Colon (tissue), 2 donors: ENCODE results near the gene ENPP6.
A peak's percentile ranks its signal among the peaks of the same experiment; 100 is the strongest.

Experiments used
- FAIRE-seq: peaks from 2 replicates; lab custom pipeline; 2012; peaks lifted over from hg19 to GRCh38; lab: Jason Lieb, UNC
- donor health status: control.
- donor health status: control.

Gene ENPP6

DNA sequence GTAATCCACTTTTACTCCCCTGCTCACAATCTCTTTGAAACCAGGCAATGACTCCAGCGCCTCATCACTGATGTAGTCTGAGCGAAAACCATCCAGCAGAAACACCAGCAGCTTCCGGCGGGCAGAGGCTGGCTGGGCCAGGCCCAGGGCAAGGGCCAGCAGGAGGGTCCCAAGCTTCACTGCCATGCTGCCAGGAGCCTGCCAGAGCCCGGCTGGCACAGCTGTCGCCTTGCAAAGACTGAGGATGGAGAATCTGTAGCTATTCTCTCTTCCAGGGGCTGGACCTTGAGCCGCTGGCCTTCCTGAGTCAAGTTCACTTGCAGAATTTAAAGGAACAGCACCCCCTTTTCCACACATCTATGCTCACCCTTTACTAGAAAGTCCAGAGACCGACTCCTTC, at the start of gene ENPP6:
Gene ENPP6 (minus strand): TSS at position 240 of the 400 bp plus-strand sequence. CDS start 54 bp downstream, at position 186.
- no peak for FAIRE-seq

DNA sequence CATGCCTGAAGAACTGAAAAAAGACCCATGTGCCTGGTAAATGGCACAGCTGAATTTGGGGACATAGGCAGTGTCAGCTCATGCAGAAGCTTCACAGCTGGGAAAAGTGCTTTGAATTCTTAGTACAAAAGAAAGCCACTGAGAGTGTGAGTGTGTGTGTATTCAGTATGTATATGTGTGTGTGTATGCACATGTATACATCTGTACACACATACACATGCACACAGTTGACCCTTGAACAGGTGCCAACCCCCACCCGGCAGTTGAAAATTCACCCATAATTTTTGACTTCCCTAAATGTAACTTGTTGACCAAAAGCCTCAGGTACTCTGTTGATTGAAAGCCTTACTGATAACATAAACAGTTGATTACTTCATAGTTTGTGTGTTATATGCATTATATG, 49.5 kb upstream of the ENPP6 start:
- FAIRE-seq = no peak

DNA sequence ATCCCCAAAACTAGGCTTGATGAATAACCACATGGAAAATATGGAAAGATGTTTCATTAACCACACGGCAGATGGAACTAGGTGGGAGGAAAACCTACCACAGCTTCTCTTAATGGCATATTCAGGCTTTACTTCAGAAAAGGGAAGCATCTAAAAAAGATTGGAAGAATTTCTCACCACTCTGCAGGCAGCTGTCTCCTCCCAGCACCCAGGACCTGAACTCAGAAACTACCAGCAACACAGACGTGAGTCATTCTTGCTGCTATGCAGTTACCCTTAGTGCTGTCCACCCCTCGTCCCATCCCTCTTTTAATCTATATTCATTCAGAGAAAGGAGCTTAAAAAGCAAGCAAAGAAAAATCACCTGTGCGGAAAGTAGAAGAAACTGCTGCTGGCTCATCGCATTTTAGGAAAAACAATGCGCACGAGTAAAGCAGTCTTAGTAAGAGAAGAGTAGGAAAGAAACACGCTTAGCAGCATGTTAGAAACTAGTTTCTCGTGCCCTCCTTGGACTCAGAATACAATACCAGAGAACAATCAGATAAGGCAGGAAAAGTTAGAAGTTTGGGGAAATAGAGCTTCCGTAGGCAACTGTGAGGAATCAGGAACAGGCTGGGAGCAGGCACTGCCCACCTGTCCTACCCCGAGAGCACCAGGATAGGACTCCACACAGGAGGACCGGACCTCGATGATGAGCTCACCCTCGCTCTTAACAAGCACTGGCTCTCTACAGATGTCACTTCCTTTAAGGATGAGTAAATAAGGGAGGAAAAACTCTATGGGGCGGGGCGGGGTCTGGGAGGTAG, 48.1 kb upstream of the ENPP6 start:
- FAIRE-seq = no peak

DNA sequence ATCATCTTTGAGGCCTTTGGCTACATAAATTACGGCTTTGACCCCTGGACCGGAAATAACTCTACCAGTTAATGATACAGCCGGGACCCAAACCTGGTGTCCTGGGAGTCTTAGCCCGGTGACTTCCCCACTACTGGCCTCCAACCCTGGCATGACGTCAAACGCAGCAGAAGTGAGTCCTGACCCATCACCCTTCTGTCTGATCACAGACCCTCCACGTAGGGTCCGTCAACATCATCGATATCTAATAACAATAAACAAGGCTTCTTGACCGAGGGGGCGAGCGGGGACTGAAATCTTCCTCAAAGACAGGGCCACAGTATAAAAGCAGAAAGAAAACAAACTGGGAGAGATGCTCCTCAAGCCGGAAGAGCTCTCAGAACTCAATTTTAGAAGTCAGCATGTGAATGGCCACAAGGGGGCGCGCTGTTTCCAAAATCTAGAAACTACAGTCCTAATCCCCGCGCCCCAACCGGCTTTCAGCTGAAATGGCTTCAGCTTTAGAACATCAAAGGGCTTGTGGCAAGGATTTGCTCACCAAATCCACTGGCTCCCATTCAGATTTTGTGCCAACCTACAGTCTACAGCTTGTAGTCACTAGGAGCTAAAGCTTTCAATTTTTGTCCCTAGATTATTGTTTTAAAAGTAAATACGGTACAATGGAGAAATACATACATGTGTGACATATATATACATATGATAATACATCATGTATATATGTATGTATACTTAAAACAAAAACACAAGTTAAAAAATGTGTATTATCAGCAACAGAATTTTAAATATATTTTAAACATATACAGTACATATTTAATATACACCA, 46.4 kb upstream of the ENPP6 start:
- FAIRE-seq = peak; percentile 96

DNA sequence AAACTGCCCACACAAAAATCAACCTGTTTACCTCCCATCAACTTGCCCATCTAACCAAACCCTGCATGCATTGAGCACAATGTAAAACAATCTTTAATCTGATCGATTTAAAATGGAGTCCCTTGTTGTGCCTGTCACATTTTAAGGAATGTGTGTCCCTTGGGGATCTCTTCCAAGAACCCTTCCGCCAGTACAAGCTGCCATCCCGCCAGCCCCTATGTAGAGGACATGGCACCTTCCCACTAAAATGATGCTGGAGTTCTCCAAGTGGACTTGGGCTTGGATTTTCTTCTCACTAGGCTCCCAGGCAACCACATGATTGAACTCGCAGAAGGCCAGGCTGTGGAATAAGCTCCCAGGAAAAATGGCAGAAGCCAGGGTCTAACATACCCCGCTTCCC, 45.8 kb upstream of the ENPP6 start:
- FAIRE-seq = no peak

DNA sequence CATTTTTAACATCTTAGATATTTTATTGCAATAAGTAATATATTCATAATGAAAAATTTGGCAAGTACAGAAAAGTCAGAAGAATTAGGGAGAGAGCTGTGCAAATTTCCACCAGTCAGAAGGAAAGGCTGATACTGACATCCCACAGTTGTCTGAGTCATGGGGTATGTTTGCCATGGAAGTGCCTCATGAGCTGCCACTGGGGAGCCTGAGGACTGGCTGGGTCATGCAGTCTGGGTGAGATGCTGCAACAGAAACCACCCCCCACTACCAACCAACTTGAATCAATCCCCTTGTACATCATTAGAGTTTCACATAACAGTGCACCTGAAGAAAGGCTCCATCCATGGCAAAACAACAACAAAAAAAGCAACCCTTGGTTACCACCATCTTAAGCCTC, 45.2 kb upstream of the ENPP6 start:
- FAIRE-seq = no peak

DNA sequence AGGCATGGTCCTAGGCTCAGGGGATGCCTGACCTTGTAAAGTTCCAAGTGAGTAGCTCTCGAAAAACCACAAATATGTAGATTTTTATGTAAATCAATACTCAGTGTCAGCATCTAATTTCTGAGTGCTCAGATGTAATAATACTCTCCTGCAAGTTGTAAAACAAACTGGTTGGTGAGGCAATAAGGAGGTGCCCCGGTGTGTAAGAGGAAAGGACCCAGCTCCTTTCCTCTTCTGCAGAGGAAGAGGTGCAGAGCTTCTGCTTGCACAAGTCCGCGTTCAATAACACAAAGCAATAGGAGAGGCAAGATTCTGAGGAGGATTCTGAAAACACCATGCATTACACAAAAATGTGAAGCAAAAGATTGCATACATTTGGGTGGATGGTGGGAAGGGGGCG, 43.6 kb upstream of the ENPP6 start:
- FAIRE-seq = no peak

DNA sequence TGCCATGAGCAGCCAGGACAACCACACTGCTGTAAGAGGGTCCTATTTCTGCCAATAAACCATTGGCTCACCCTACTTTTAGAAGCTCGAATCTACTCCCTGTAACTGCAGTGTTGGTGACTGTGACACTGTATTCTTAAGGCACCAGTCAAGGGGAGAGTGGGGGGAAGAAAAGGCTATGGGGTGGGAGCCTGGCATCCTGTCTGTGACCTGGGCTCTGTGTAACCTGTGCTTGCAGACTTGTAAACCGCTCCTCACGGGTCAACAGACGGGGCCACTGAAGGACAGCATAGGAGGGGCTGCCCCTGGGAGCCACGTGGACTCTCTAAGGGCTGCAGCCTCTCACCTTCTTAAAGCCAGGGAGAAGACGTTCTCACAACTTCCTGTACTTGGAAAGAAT, 42.2 kb upstream of the ENPP6 start:
- no peak for FAIRE-seq

DNA sequence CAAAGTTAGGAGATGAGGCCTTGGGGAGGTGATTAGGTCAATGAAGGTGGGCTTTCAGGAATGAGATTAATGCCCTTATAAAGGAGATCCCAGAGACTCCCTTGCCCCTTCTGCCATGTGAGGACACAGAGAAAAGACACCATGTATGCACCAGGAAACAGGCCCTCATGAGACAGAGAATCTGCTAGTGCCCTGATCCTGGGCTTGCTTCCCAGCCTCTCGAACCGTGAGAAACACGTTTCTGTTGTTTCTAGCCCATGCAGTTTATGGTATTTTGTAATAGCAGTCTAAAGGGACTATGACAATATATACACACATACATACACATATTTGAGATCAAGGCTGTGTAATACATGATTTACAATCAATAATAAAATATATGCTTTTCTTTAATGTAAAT, 41.4 kb upstream of the ENPP6 start:
- no peak for FAIRE-seq

DNA sequence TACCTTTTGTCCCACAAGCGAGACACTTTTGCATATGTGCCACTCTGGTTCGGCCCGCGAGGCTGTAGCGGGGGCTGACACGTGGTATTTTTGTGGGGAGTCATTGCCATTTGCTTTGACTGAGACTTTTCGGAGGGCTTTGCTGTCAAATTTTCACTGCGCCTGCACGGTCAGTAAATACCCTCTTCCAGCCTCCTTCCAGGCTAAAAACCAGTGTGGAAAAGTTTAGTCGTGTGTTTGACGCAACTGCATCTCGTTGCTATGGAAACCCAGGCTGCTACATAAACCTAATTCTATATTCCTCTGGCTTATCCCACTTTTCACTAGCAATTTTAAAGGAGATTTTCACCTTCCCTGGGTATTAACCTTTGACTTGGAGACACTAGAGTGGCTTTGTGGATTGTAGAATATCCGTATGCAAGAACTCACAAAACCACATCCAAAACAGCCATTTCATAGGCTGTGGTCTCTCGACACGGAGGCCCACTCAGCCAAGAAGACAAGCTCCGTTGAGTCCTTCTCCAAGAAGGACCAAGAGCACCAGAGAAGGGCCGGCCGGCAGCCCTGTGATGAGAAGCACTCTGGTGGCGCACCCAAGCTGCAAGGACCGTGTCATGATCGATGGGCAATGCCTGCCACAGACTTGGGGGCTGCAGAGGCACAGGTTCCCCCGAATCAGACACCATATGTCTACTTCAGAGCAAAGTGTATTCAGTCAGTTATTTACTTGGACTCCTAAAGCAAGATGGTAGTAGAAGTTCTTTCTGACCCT, 38.4 kb upstream of the ENPP6 start:
- FAIRE-seq = no peak

DNA sequence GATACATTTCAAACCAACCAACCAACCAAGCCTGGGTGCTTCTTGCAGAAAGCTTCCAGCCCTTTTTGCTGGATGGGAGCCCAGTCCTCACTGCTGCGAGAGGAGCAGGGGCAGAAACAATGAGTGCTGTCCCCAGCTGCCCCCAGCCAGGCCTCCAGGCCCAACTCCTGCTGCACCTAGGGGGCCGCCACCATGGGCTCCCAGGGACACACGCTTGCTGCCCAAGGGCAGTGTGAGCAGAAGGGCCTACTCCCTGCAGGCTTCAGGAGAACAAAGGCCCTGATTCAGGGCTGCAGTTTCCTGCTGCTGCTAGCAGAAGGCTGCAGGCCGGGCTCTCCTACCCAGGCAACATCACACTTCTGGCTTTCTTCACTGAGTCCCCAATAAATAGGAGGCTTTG, 37.7 kb upstream of the ENPP6 start:
- no peak for FAIRE-seq

DNA sequence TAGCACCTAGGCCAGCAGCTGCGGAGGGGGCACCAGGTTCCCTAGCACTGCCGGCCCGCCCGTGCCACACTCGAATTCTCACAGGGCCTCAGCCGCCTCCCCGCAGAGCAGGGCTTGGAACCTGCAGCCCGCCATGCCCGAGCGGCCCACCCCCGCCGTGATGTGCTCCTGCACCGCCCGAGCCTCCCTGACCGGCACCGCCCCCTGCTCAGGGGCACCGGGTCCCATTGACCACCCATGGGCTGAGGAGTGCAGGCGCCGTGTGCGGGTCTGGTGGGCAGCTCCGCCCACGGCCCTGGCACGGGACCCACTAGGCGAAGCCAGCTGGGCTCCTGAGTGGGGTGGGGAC, 35.4 kb upstream of the ENPP6 start:
- no peak for FAIRE-seq

DNA sequence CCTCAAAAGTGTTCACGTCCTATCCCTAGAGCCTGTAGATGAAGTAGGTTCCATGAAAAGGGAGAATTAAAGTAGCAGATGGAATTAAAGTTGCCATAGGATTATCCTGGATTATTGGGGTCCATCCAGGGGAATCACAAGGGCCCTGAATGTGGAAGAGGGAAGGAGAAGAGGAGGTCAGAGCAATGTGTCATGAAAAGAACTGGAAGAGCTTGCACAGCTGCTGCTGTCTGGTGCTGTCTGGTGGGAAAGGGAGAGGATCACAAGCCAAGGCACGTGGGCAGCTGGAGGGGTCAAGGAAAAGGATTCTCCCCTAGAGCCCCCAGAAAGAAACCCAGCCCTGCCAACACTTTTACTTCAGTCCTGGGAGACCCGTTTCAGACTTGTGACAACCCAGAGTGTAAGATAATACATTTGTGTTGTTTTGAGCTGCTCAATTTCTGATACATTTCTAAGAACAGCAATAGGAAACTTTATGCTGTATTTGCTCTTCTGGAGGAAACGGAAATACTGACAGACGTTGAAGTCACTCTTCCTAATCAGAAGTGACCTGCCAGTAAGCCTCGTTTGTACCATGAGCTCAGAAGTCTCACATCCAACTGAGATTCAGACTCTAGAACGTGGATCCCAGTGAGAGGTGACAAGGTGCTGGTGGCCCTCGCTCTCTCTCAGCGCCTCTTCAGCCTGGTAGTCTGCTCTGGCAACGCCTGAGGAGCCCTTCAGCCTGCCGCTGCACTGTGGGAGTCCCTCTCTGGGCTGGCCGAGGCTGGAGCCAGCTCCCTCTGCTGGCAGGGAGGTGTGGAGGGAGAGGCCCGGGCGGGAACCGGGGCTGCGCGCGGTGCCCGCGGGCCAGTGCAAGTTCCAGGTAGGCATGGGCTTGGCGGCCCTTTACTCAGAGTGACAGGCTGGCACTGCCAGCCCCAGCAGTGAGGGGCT, 34.7 kb upstream of the ENPP6 start:
- FAIRE-seq = no peak

DNA sequence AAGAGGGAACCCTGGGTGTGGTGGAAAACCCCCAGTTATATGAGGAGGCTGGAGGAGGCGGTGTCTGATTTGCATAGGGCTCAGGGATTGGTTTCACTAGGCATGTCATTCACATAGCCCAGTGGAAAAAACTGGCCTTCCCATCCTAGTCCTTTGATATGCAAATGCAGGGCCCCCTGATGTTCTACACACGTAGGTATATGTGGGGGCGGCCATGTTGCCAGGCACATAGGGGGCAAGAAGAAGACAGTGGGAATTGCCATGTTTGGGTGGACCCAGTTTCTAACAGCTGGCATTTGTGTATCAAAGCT, 34.0 kb upstream of the ENPP6 start:
- no peak for FAIRE-seq

DNA sequence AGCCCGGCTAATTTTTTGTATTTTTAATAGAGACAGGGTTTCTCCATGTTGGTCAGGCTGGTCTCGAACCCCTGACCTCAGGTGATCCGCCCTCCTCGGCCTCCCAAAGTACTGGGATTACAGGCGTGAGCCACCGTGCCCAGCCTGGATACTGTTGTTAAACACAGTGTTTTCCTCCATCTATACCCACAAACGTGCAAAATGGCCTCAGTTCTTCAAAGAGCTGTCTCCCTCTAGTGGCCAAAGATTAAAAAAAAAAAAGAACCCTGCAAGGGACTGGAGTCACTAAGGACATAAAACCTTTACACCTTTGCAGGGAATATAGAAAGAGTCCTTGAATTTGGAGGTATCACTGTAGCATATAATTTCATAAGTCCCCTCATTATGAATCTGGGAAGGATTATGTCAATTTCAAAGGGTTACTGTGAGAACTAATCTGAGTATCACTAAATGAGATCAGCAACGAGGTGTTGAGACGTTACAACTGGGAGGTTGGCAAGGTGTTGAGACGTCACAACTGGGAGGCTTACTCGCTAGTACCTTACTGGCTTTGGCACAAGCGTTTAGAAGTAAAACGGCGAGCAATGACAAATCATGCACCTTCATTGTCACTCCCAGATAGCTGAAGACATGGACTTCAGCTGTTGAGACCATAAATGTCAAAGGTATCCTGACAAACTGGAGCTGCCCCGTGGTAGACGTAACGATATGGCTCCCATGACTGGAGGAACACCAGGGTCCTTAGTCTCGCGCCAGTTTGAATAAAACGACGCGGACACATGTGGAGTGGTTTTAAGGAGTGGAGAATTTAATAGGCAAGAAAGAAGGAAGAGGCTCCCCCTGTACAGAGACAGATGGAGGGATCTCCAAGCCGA, 33.4 kb upstream of the ENPP6 start:
- FAIRE-seq = no peak

DNA sequence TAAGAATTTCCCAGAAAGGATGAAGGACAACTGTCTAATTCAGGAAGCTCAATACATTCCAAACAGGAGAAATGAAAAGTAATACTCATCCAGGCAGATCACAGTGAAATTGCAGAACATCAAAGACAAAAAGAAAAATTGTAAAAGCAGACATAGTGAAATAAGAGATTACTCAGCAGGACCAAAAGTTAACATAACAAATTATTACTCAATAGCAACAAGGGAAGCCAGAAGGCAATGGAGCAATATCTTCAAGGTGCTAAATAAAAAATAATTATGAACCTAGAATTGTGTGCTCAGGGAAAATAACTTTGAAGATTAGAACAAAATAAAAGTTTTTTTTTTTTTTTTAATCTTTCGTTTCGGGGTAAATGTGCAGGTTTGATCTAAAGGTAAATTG, 30.5 kb upstream of the ENPP6 start:
- no peak for FAIRE-seq

DNA sequence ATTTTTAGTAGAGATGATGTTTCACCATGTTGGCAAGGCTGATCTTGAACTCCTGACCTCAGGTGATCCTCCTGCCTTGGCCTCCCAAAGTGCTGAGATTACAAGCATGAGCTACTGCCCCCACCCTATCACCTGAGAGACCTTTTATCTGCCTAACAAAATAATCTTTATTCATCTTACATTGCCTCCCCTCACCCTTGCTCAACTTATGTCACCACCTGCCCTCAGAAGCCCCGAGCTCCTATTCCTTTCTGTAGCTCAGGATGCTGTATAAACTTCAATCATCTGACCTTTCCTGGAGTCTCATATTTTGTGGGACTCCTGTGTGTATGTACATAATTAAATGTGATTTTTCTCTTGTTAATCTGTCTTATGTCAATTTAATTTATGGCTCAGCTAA, 29.7 kb upstream of the ENPP6 start:
- no peak for FAIRE-seq

DNA sequence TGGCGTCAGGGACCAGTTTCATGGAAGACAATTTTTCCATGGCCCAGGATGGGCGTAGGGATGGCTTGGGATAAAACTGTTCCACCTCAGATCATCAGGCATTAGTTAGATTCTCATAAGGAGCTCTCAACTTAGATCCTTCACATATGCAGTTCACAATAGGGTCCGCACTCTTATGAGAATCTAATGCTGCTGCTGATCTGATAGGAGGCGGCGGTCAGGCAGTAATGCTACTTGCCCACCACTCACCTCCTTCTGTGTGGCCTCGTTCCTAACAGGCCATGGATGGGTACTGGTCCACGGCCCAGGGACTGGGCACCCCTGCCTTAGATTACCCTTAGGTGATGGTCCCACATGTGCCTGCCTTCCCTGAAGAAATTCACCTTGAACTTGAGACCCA, 28.8 kb upstream of the ENPP6 start:
- no peak for FAIRE-seq

DNA sequence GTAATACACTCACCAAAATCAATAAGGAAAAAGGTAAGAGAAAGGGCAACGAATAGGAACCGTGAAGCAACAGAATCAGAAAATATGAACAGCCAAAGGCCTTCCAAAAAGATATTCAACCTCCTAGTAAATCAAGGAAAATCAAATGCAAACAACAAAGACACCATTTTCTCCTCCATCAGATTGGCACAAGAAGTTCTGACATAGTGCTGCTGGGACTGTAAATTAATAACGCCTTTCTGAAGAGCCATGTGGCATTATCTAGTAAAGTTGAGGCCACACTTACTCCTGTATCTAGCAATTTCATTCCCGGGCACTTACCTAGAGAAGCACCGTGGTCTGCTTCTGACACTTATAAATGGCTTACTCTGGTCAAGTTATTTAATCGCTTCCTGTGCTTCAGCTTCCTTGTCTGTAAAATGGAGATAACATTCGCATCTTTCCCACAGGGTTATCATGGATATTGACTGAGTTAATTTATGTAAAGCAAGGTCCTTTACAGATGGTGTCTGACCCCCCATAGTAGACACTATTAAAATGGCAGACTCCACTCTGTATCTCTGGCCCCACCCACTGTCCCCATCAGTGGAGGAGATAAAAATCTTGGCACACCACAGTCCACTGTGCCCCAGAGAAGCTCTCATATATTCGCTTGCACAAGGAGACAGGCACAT, 20.5 kb upstream of the ENPP6 start:
- no peak for FAIRE-seq

DNA sequence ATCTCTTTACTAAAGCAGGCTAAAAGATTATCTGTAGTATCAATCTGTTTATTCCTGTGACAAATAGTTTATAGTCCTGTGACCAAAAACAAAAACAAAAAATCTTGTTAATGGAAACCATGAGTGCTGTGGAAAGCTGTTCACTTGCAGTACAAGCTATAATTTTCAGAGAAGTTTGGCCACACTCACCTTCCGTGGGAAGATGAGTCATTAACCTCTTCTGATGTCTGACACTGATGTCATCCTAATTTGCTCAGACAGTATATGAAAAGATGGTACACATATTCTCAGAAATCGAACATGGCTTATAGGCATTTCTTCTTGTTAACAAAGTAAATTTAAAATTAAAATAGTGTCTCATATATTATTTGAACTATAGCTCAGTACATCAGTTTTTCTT, 19.9 kb upstream of the ENPP6 start:
- FAIRE-seq = no peak
